Activated CD8-positive, alpha-beta T cell treated with anti-CD3 and anti-CD28 coated beads for 36 hours (primary cell): Measurements from ENCODE around the gene SMARCA1. TPM values are rescaled to one million over a fixed set of nuclear protein-coding genes. Genes with fewer than 3 reads are reported as not detected.

Experiments used
- ATAC-seq: fragments of 200-7000 bp; cut with Tn5 transposase; one replicate; pipeline ENCODE4 v1.10.0; 2021; ENCODE audit warnings: mild to moderate bottlenecking, moderate library complexity
- CTCF ChIA-PET: fragments of 350-600 bp; sonication (Branson Sonifier 250); formaldehyde crosslinking; loops from one replicate; lab custom pipeline; 2021; ENCODE audit warnings: antibody characterized with exemption; lab: Charles Lee
- POLR2A ChIA-PET: fragments of 350-600 bp; sonication (Branson Sonifier 250); formaldehyde crosslinking; loops from one replicate; lab custom pipeline; 2021; ENCODE audit warnings: antibody characterized with exemption; lab: Charles Lee
- DNase-seq: peaks from one replicate; pipeline ENCODE4 v3.0.0-alpha.2; 2020
- H3K27ac Mint-ChIP-seq: one replicate; pipeline ENCODE4 v1.8.0; 2021; ENCODE audit warnings: mild to moderate bottlenecking, mixed read lengths
- H3K27me3 Mint-ChIP-seq: one replicate; pipeline ENCODE4 v1.8.0; 2021; ENCODE audit warnings: mixed read lengths
- H3K36me3 Mint-ChIP-seq: one replicate; pipeline ENCODE4 v1.8.0; 2021; ENCODE audit warnings: low read depth, mixed read lengths
- H3K4me1 Mint-ChIP-seq: one replicate; pipeline ENCODE4 v1.8.0; 2021; ENCODE audit warnings: low read depth, mixed read lengths
- H3K4me3 Mint-ChIP-seq: one replicate; pipeline ENCODE4 v1.8.0; 2021; ENCODE audit warnings: mild to moderate bottlenecking, moderate library complexity, mixed read lengths
- H3K9me3 Mint-ChIP-seq: one replicate; pipeline ENCODE4 v1.8.0; 2021; ENCODE audit warnings: mixed read lengths
- CTCF ChIP-seq: fragments of 200-600 bp; IDR thresholded peaks from one replicate; pipeline ENCODE4 v1.8.0; 2022; ENCODE audit warnings: antibody characterized with exemption, mild to moderate bottlenecking
- intact Hi-C: fragments of 100-400 bp; cut with micrococcal nuclease; formaldehyde crosslinking; loops from one replicate; pipeline ENCODE4 v1.10.0; 2022
- total RNA-seq, 2 experiments: library from RNA; stranded (reverse); gene quantifications; one replicate each; pipeline ENCODE4 v1.2.3, GENCODE V29; 2021

Gene SMARCA1
- total RNA-seq, 2 experiments from 2014 or later, result 0.25 to 0.34 TPM

GRCh38 chrX:129404670-129405008 is 118.7 kb downstream of the SMARCA1 start:
- no peaks in the 10 kb centered on the region for H3K27me3 Mint-ChIP-seq
- ChIA-PET POLR2A (no interaction called here), CTCF (no interaction called here)
- no peak for TF ChIP-seq CTCF
- no peak for DNase-seq
- ATAC-seq, result no peak
- intact Hi-C loops, result no loop called here
- no peaks in the 10 kb centered on the region for H3K4me1 Mint-ChIP-seq
- H3K9me3 Mint-ChIP-seq, result no peaks in the 10 kb centered on the region
- H3K4me3 Mint-ChIP-seq, result no peak overlapping the region
- H3K36me3 Mint-ChIP-seq, result no peaks in the 10 kb centered on the region
- no peak overlapping the region for H3K27ac Mint-ChIP-seq

GRCh38 chrX:129403974-129404669 is 119.2 kb downstream of the SMARCA1 start:
- POLR2A ChIA-PET, result no interaction called here
- DNase-seq, result no peak
- no peak for TF ChIP-seq CTCF
- no peaks in the 10 kb centered on the region for H3K4me1 Mint-ChIP-seq
- H3K27ac Mint-ChIP-seq, result no peak overlapping the region
- CTCF ChIA-PET, result no interaction called here
- H3K9me3 Mint-ChIP-seq, result no peaks in the 10 kb centered on the region
- no peaks in the 10 kb centered on the region for H3K36me3 Mint-ChIP-seq
- no peak overlapping the region for H3K4me3 Mint-ChIP-seq
- no peak for ATAC-seq
- intact Hi-C loops, result no loop called here
- no peaks in the 10 kb centered on the region for H3K27me3 Mint-ChIP-seq

Other genes with a start within 250 kb of the SMARCA1 start
- 1 to 10 TPM; 2.0 to 2.2 TPM for gene OCRL, start 16.8 kb upstream of the SMARCA1 start, total RNA-seq
- 1 to 10 TPM; 3.5 TPM for gene APLN, start 131.5 kb upstream of the SMARCA1 start, total RNA-seq
- under 1 TPM; 0.16 to 0.38 TPM for gene XPNPEP2, start 215.5 kb upstream of the SMARCA1 start, total RNA-seq